Dendritic cell treated with granulocyte-macrophage colony-stimulating factor and Interleukin-4, amounts not matched to agents 40 ng/mL and 50 ng/mL, for 4 days (primary cell): ENCODE results near the gene CMSS1.

Experiments
- H3K27ac Mint-ChIP-seq: one replicate; pipeline ENCODE4 v1.8.0; 2022; ENCODE audit warnings: mild to moderate bottlenecking, mixed read lengths
- H3K27me3 Mint-ChIP-seq: one replicate; pipeline ENCODE4 v1.8.0; 2022; ENCODE audit warnings: mild to moderate bottlenecking, mixed read lengths
- H3K36me3 Mint-ChIP-seq: one replicate; pipeline ENCODE4 v1.8.0; 2022; ENCODE audit warnings: low read depth, mixed read lengths
- H3K4me1 Mint-ChIP-seq: one replicate; pipeline ENCODE4 v1.8.0; 2022; ENCODE audit warnings: low read depth, mixed read lengths
- H3K4me3 Mint-ChIP-seq: one replicate; pipeline ENCODE4 v1.8.0; 2022; ENCODE audit warnings: mild to moderate bottlenecking, moderate library complexity, mixed read lengths
- H3K9me3 Mint-ChIP-seq: one replicate; pipeline ENCODE4 v1.8.0; 2022; ENCODE audit warnings: mixed read lengths
- intact Hi-C: fragments of 100-400 bp; cut with micrococcal nuclease; formaldehyde crosslinking; loops from one replicate; pipeline ENCODE4 v1.15.0; 2022

The CMSS1 gene

DNA sequence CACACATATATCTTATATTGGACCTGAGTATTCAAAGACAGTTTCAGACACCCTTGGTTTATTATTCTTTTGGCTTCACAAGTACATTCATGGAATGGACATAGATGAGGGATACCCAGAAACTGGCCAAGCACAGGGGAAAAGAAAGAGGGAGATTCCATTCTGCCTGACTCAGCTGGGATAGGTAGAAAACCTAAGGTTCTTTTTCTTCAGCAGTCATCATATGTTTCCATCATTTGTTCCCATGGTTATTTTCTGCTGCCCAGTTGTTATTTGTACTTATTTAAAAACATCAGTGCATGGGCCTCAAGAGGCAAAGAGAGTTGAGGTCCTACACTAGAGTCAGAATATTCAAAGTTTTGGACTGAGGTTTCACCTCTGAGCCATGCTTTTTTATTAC is 204.8 kb downstream of the CMSS1 start:
- Mint-ChIP-seq H3K4me3 (no peak overlapping the region), H3K27ac (no peak overlapping the region), H3K4me1 (no peaks in the 10 kb centered on the region)

GRCh38 chr3:100023150-100023549 is 205.5 kb downstream of the CMSS1 start:
- H3K27ac Mint-ChIP-seq, result no peak overlapping the region
- H3K4me3 Mint-ChIP-seq, result no peak overlapping the region
- no peaks in the 10 kb centered on the region for H3K9me3 Mint-ChIP-seq
- H3K4me1 Mint-ChIP-seq, result no peaks in the 10 kb centered on the region
- no peaks in the 10 kb centered on the region for H3K36me3 Mint-ChIP-seq
- no peaks in the 10 kb centered on the region for H3K27me3 Mint-ChIP-seq
- intact Hi-C loops, result no loop called here

More for the DNA sequence above, 204.8 kb downstream of the CMSS1 start:
- Mint-ChIP-seq H3K27me3 (no peaks in the 10 kb centered on the region), H3K36me3 (no peaks in the 10 kb centered on the region), H3K9me3 (no peaks in the 10 kb centered on the region)
- intact Hi-C loops, result no loop called here

DNA sequence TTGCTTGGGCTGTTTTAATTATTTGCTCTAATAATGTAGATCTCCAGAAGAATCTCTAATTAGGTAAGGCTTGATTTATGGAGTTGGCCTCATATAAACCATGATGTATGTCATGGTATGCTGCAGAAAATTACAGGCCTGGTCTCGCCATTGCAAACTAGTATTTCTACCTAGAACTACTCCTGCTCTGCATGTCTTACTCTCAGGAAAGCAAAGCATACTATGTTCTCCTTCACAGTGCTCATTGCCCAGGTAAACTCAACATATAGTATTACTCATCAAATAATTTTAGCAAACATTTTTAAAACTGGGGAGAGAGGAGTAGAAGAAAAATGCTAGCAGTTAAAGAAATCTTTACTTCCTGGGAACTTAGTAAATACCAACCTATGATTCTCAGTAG is 205.9 kb downstream of the CMSS1 start:
- intact Hi-C loops, result no loop called here
- Mint-ChIP-seq H3K9me3 (no peaks in the 10 kb centered on the region), H3K27ac (no peak overlapping the region), H3K27me3 (no peaks in the 10 kb centered on the region), H3K4me3 (no peak overlapping the region), H3K4me1 (no peaks in the 10 kb centered on the region), H3K36me3 (no peaks in the 10 kb centered on the region)

- no peaks in the 10 kb centered on the region for H3K27me3 Mint-ChIP-seq
- no peaks in the 10 kb centered on the region for H3K36me3 Mint-ChIP-seq
- H3K4me3 Mint-ChIP-seq, result no peak overlapping the region
- intact Hi-C loops, result no loop called here
- no peaks in the 10 kb centered on the region for H3K4me1 Mint-ChIP-seq
- no peaks in the 10 kb centered on the region for H3K9me3 Mint-ChIP-seq
- no peak overlapping the region for H3K27ac Mint-ChIP-seq
These were observed 207.1 kb downstream of the CMSS1 start for GRCh38 chr3:100024520-100025303.

DNA sequence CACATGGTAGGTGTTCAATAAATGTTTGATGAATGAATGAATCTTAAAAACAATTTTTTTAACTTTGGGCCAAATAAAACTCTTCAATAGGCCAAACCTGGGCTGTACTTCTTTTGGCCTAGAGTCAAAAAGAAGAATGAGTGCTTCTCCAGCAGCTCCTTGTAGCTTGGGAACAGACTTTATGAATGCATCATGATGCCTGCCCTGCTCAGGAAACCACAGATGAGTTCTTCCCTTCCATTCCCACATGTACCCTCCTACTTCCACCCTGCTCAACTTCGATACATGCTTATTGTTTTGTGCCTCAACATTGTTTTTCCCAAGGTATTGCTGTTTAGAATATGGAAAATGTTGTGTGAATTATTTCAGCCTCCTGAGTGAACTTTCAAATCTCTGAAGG is 209.7 kb downstream of the CMSS1 start:
- no peak overlapping the region for H3K27ac Mint-ChIP-seq
- H3K4me1 Mint-ChIP-seq, result no peaks in the 10 kb centered on the region
- no peaks in the 10 kb centered on the region for H3K27me3 Mint-ChIP-seq
- intact Hi-C loops, result no loop called here
- no peak overlapping the region for H3K4me3 Mint-ChIP-seq
- H3K9me3 Mint-ChIP-seq, result no peaks in the 10 kb centered on the region
- H3K36me3 Mint-ChIP-seq, result no peaks in the 10 kb centered on the region

DNA sequence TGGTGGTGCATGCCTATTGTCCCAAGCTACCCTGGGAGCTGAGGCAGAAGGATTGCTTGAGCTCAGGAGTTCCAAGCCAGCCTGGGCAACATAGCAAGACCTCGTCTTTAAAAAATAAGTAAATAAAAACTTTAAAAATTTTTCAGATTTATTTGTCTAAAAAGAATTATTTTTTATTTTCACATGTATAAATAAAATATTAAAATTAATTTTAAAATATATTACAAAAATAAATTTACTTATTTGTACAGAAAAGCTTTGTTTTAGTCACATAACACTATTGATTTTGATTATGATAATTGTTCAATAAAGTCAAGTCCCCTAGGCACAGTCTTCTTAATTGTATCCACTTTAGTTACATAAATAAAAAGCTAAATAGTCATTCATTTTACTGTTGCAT is 211.4 kb downstream of the CMSS1 start:
- Mint-ChIP-seq H3K9me3 (no peaks in the 10 kb centered on the region), H3K4me3 (no peak overlapping the region), H3K27me3 (no peaks in the 10 kb centered on the region), H3K36me3 (no peaks in the 10 kb centered on the region), H3K27ac (no peak overlapping the region), H3K4me1 (no peaks in the 10 kb centered on the region)
- intact Hi-C loops, result no loop called here

DNA sequence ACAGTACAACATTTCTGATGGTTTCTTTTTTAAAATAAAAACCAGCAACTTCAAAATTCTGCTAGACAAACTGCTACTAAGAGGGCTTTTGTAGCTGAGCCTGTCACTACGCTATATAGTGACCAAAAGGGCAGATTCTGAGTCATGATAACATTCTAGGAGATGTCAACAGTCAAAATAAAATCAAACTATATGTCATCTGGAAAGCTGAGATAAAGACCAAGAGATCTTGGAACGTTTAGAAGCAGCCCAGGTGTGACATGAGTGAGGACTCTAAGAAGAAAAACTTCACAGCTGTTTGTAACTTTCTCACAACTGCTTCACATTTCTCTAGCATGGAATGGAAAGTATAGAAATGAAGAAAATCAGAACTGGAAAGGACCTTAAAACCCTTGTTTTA is 212.0 kb downstream of the CMSS1 start:
- Mint-ChIP-seq H3K27me3 (no peaks in the 10 kb centered on the region), H3K4me3 (no peak overlapping the region), H3K27ac (no peak overlapping the region), H3K4me1 (no peaks in the 10 kb centered on the region), H3K9me3 (no peaks in the 10 kb centered on the region), H3K36me3 (no peaks in the 10 kb centered on the region)
- intact Hi-C loops, result no loop called here

DNA sequence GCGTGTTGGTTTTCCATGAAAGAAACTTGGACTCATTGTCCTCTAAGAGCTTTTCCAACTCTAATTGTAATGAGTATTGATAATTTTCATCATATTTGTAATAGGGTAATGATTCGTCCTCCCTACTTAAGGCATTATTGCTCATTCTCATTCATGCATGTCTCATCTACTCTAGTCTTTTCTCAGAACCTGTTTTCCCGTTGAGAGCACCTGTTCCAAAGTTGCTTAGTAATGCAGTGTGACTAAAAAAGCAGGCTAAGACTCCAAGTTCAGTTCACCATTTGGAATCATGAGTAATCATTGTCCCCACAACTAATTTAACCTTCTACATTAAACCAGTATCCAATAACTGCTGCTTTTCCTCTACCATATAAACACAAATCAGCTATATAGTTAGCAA is 212.7 kb downstream of the CMSS1 start:
- Mint-ChIP-seq H3K9me3 (no peaks in the 10 kb centered on the region), H3K27me3 (no peaks in the 10 kb centered on the region), H3K27ac (no peak overlapping the region), H3K36me3 (no peaks in the 10 kb centered on the region), H3K4me3 (no peak overlapping the region), H3K4me1 (no peaks in the 10 kb centered on the region)
- intact Hi-C loops, result no loop called here

GRCh38 chr3:100030914-100031425 is 213.3 kb downstream of the CMSS1 start:
- H3K27ac Mint-ChIP-seq, result no peak overlapping the region
- intact Hi-C loops, result no loop called here
- H3K36me3 Mint-ChIP-seq, result no peaks in the 10 kb centered on the region
- no peaks in the 10 kb centered on the region for H3K27me3 Mint-ChIP-seq
- H3K4me3 Mint-ChIP-seq, result no peak overlapping the region
- no peaks in the 10 kb centered on the region for H3K9me3 Mint-ChIP-seq
- H3K4me1 Mint-ChIP-seq, result no peaks in the 10 kb centered on the region

DNA sequence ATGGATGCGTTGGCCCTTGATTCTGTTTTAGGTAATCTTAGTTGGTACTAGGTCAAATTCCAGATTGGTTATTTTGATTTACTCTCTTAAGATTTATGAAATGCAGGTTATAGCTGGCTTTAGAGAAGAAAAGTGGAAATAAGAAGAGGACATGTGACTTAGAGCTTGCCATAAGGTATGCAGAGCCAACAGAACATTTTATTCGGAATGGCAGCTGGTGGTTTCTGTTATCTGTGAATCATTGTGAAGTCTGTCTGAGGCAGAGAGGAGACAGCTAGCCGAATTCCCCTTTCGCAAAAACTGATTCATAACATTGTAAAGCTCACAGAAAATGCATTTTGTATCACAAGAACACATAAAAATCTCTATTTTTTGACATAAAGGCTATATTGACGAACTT is 214.6 kb downstream of the CMSS1 start:
- no peak overlapping the region for H3K27ac Mint-ChIP-seq
- no peaks in the 10 kb centered on the region for H3K4me1 Mint-ChIP-seq
- intact Hi-C loops, result no loop called here
- H3K36me3 Mint-ChIP-seq, result no peaks in the 10 kb centered on the region
- no peaks in the 10 kb centered on the region for H3K27me3 Mint-ChIP-seq
- H3K9me3 Mint-ChIP-seq, result no peaks in the 10 kb centered on the region
- H3K4me3 Mint-ChIP-seq, result no peak overlapping the region

DNA sequence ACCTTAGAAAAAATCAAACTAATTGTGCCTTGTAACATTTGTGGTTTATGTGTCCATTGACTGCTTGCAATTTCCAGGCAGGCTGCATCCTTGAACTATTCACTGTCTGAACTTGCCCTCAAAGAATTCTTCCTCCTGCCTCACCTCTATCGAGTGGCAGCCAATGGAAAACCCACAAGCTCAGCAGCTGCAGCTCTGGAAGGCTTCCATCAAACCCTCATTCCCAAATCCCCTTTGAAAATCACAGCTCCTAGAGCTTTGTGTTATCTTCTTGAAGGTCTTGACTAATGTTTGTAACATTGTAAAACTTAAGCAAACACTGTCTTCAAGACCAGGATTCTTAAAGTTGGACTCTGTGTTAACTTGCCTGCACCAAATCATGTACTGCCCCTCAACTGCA is 215.5 kb downstream of the CMSS1 start:
- Mint-ChIP-seq H3K27ac (no peak overlapping the region), H3K36me3 (no peaks in the 10 kb centered on the region), H3K9me3 (no peaks in the 10 kb centered on the region), H3K27me3 (no peaks in the 10 kb centered on the region), H3K4me3 (no peak overlapping the region), H3K4me1 (no peaks in the 10 kb centered on the region)
- intact Hi-C loops, result no loop called here

DNA sequence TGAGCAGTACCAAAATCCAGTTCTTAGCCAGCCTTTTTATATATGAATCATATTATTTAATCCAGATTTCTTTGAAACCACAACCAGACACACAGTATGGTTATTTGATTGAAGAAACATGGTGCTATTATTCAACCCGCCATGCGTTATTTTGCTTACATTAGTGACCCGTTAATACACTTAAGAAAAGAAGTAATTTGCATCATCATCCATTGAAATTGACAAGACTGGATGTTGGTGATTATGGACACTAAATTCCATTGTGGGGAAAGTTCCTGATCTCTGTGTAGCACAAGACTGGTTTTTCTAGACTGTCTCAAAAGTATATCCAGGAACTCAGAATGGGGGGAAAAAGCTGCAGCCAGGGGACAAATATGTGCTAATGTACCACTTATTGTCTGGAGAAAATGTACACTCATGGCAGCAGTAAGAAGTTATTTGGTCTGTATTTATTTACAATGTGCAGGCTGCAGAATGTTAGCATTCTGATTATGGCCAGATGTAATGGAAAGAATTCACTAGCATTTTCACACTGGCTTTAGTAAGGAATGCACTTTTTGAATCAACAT is 216.3 kb downstream of the CMSS1 start:
- Mint-ChIP-seq H3K4me3 (no peak overlapping the region), H3K9me3 (no peaks in the 10 kb centered on the region), H3K4me1 (no peaks in the 10 kb centered on the region), H3K27me3 (no peaks in the 10 kb centered on the region), H3K27ac (no peak overlapping the region), H3K36me3 (no peaks in the 10 kb centered on the region)
- intact Hi-C loops, result no loop called here

- Mint-ChIP-seq H3K27me3 (no peaks in the 10 kb centered on the region), H3K4me3 (no peak overlapping the region), H3K9me3 (no peaks in the 10 kb centered on the region), H3K4me1 (peaks cover 15% of the 10 kb centered on the region), H3K27ac (no peak overlapping the region), H3K36me3 (no peaks in the 10 kb centered on the region)
- intact Hi-C loops, result no loop called here
These were observed 221.4 kb downstream of the CMSS1 start for GRCh38 chr3:100039075-100039474.

DNA sequence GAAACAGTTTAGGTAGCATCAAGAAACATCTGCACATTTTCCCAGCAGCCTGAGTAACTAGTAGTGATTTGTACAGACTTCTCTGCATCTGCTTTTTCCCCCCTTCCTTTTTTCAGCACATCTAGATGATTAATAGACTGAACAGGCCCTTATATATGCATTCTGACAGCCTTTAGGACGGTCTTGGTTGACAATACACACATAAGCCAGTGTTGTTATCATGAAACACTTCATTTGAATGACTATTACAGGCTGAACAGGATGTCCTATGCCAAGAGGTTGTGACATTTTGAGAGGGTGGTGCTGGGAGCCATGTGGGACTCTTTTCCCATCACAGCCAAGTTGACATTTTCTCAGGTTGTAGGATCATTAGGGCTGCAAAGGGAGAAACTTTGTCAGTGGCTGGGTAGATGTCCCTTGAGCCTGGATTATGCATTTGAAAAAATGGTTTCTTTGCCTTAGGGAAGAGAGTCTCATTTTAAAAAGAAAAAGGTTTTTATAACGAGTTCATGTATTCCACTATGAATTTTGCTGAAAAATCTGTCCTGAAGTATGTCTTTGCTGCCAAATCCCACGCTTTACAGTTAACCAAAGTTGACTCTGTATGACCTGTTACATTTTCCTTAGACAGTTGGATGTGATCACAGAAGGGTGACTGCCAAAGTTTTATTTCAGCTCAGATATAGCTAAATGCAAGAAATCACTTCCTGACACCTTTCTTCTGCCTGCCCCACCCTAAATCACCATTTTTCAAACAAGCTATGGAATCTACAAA is 223.0 kb downstream of the CMSS1 start:
- no peak overlapping the region for H3K27ac Mint-ChIP-seq
- peaks cover 29% of the 10 kb centered on the region for H3K4me1 Mint-ChIP-seq
- no peaks in the 10 kb centered on the region for H3K9me3 Mint-ChIP-seq
- H3K36me3 Mint-ChIP-seq, result no peaks in the 10 kb centered on the region
- H3K4me3 Mint-ChIP-seq, result no peak overlapping the region
- intact Hi-C loops, result loop anchor here (5.0 kb wide), 1 partner anchor 163 kb away; no protein-coding TSS in a partner anchor
- no peaks in the 10 kb centered on the region for H3K27me3 Mint-ChIP-seq
